OCI-LY1 (cell line): ENCODE results near the gene RET.

Source experiments
- H2AFZ ChIP-seq: fragments of 200-600 bp; sonication (generic), shearing (Covaris generic); 2 replicates; pipeline ENCODE4 v1.6.0; 2014; ENCODE audit warnings: antibody characterized with exemption, mild to moderate bottlenecking, low read length
- H3F3A ChIP-seq: fragments of 200-600 bp; sonication (generic), shearing (Covaris generic); 2 replicates; pipeline ENCODE4 v1.6.0; 2014; ENCODE audit warnings: mild to moderate bottlenecking, antibody characterized with exemption, low read length, moderate library complexity; ENCODE audit not compliant: insufficient read depth
- H3K27ac ChIP-seq: fragments of 200-600 bp; sonication (generic); 2 replicates; pipeline ENCODE4 v1.5.1; 2014; ENCODE audit warnings: low read length, mixed run types, mild to moderate bottlenecking, low read depth; ENCODE audit not compliant: poor library complexity, severe bottlenecking
- H3K27me3 ChIP-seq: fragments of 200-600 bp; sonication (generic); 2 replicates; pipeline ENCODE4 v1.6.0; 2014; ENCODE audit warnings: antibody characterized with exemption, mild to moderate bottlenecking, low read length, moderate library complexity; ENCODE audit not compliant: insufficient read depth
- H3K36me3 ChIP-seq: fragments of 200-600 bp; sonication (generic); 2 replicates; pipeline ENCODE4 v1.6.1; 2014; ENCODE audit warnings: mild to moderate bottlenecking, antibody characterized with exemption, low read length, moderate library complexity, mixed read lengths; ENCODE audit not compliant: insufficient read depth
- H3K4me1 ChIP-seq: fragments of 200-600 bp; sonication (generic); 2 replicates; pipeline ENCODE4 v1.5.1; 2014; ENCODE audit warnings: mild to moderate bottlenecking, low read length, moderate library complexity; ENCODE audit not compliant: insufficient read depth, severe bottlenecking
- H3K4me2 ChIP-seq: fragments of 200-600 bp; sonication (generic), shearing (Covaris generic); 2 replicates; pipeline ENCODE4 v1.6.1; 2014; ENCODE audit warnings: low read length
- H3K4me3 ChIP-seq: fragments of 200-600 bp; sonication (generic); 2 replicates; pipeline ENCODE4 v1.5.1; 2014; ENCODE audit warnings: low read length, low read depth, mild to moderate bottlenecking, mixed read lengths; ENCODE audit not compliant: poor library complexity, severe bottlenecking
- H3K79me2 ChIP-seq: fragments of 200-600 bp; shearing (Covaris generic); 2 replicates; pipeline ENCODE4 v1.6.1; 2016; ENCODE audit warnings: mixed run types, low read length, mixed read lengths; ENCODE audit not compliant: insufficient read depth
- H3K9ac ChIP-seq: fragments of 200-600 bp; sonication (generic), shearing (Covaris generic); 2 replicates; pipeline ENCODE4 v1.6.1; 2014; ENCODE audit warnings: mild to moderate bottlenecking, low read length, mixed read lengths
- H3K9me2 ChIP-seq: fragments of 200-600 bp; sonication (generic), shearing (Covaris generic); 2 replicates; pipeline ENCODE4 v1.6.1; 2014; ENCODE audit warnings: low read depth, mild to moderate bottlenecking, low read length, mixed read lengths
- H3K9me3 ChIP-seq: fragments of 200-600 bp; shearing (Covaris generic); 2 replicates; pipeline ENCODE4 v1.6.1; 2014; ENCODE audit warnings: low read length, mixed read lengths
- H4K20me1 ChIP-seq: fragments of 200-600 bp; sonication (generic), shearing (Covaris generic); 2 replicates; pipeline ENCODE4 v1.6.0; 2016; ENCODE audit warnings: mild to moderate bottlenecking, low read length; ENCODE audit not compliant: insufficient read depth
- EZH2 ChIP-seq: fragments of 200-600 bp; sonication (generic), shearing (Covaris generic); IDR thresholded peaks from 2 replicates; pipeline ENCODE4 v1.8.0; 2017; ENCODE audit warnings: borderline replicate concordance, mixed run types, mild to moderate bottlenecking, antibody characterized with exemption, low read length, moderate library complexity, mixed read lengths
- TF ChIP-seq, protein P1 (sequence below): fragments of 200-600 bp; sonication (generic), shearing (Covaris generic); IDR thresholded peaks from 2 replicates; pipeline ENCODE4 v1.5.1; 2017; ENCODE audit warnings: mild to moderate bottlenecking, antibody characterized with exemption, low read length, moderate library complexity, mixed read lengths

RET gene

DNA sequence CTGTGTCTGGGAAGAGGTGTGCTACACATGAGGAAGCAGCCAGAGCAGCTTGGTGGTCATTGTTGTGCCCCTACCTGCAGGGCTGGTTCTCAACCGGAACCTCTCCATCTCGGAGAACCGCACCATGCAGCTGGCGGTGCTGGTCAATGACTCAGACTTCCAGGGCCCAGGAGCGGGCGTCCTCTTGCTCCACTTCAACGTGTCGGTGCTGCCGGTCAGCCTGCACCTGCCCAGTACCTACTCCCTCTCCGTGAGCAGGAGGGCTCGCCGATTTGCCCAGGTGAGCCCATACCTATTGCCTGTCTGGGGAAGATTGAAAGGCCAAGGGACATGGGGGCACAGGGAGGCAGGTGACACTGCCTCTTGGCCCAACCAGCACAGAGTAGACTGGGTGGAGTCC, 32.1 kb downstream of the RET start:
- Histone ChIP-seq H3K4me2 (no peak overlapping the region), H3K4me1 (peaks cover 10% of the 10 kb centered on the region), H2AFZ (no peak overlapping the region), H3F3A (no peaks in the 10 kb centered on the region), H3K36me3 (no peaks in the 10 kb centered on the region), H3K27me3 (no peaks in the 10 kb centered on the region), H3K79me2 (no peaks in the 10 kb centered on the region), H4K20me1 (no peaks in the 10 kb centered on the region), H3K9me3 (no peaks in the 10 kb centered on the region), H3K9ac (no peak overlapping the region), H3K9me2 (no peaks in the 10 kb centered on the region), H3K4me3 (no peak overlapping the region), H3K27ac (no peak overlapping the region)
- TF ChIP-seq, protein P1, sequence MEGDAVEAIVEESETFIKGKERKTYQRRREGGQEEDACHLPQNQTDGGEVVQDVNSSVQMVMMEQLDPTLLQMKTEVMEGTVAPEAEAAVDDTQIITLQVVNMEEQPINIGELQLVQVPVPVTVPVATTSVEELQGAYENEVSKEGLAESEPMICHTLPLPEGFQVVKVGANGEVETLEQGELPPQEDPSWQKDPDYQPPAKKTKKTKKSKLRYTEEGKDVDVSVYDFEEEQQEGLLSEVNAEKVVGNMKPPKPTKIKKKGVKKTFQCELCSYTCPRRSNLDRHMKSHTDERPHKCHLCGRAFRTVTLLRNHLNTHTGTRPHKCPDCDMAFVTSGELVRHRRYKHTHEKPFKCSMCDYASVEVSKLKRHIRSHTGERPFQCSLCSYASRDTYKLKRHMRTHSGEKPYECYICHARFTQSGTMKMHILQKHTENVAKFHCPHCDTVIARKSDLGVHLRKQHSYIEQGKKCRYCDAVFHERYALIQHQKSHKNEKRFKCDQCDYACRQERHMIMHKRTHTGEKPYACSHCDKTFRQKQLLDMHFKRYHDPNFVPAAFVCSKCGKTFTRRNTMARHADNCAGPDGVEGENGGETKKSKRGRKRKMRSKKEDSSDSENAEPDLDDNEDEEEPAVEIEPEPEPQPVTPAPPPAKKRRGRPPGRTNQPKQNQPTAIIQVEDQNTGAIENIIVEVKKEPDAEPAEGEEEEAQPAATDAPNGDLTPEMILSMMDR = no peak
- no peak for TF ChIP-seq EZH2

DNA sequence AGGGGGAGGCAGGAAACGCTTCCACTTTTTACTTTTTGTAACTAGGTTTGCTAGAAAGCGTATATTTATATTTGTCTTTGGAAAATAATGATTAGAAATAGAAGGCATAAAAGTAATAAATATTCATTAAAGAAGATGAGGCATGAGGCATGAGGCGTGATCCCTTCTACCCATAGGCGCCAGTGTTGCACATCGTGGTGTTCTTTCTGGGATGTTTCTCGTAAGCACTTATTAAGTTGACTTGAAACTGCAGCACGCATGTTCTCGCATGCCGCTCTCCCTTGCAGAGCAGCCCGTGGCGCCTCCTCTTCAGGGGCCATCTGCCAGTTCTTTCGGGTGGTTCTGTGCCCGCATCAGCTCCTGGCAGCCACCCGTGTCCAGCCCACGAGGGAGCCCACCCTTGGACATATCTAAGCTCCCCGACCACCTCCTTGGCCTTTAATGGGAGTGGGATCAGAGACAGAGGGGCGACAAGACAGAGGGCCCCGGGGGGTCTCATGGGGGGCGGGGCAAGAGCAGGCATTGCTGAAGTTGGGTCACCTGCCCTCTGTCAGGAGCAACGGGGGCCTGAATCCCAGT, 32.9 kb downstream of the RET start:
- Histone ChIP-seq H3K4me3 (no peak overlapping the region), H3K79me2 (no peaks in the 10 kb centered on the region), H3K36me3 (no peaks in the 10 kb centered on the region), H3K9me3 (no peaks in the 10 kb centered on the region), H3K27me3 (no peaks in the 10 kb centered on the region), H3F3A (no peaks in the 10 kb centered on the region), H3K27ac (no peak overlapping the region), H4K20me1 (no peaks in the 10 kb centered on the region), H3K4me1 (peaks cover 10% of the 10 kb centered on the region), H3K9ac (no peak overlapping the region), H3K9me2 (no peaks in the 10 kb centered on the region), H2AFZ (no peak overlapping the region), H3K4me2 (no peak overlapping the region)
- TF ChIP-seq EZH2 = no peak
- TF ChIP-seq, protein P1 = no peak

DNA sequence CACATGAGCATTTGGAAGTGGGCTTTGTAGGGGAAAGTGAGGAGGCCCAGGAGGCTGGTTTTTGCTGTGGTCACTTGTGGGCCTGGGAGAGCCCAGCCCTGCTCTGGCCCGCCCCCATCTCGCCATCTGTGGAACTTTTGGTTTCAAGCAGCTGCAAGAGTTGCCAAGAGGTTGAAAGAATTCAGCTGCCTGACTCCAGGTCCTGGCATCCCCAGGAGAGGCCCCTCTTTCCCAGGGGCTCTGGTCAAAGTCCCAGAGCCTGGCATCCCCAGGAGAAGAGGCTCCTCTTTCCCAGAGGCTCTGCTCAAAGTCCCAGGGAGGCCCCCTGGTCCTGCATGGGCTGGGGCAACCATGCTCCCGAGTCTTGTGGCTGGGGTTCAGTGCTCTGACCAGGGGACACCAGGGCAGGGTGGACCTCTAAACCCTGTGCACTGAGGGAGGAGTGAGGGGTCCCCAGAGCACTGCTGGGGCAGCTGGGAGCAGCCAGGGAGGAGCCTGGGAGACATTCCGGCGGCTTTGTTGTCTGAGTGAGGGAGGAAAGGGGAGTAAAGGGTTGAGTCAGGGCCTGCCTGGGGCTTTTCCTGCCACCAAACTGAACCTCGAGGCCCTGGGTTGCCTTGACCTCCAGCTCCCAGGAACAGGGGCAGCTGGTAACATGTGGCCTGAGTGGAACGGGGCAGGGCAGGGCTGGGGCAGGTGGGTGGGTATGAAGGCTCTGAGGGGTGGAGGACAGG, 33.6 kb downstream of the RET start:
- no peak for TF ChIP-seq EZH2
- TF ChIP-seq, protein P1 = no peak
- H4K20me1 ChIP-seq = no peaks in the 10 kb centered on the region
- no peaks in the 10 kb centered on the region for H3K79me2 ChIP-seq
- peaks cover 9% of the 10 kb centered on the region for H3K4me1 ChIP-seq
- no peaks in the 10 kb centered on the region for H3K9me2 ChIP-seq
- H3K4me2 ChIP-seq = no peak overlapping the region
- H3K36me3 ChIP-seq = no peaks in the 10 kb centered on the region
- no peak overlapping the region for H3K9ac ChIP-seq
- H2AFZ ChIP-seq = no peak overlapping the region
- no peaks in the 10 kb centered on the region for H3F3A ChIP-seq
- H3K9me3 ChIP-seq = no peaks in the 10 kb centered on the region
- H3K27ac ChIP-seq = no peak overlapping the region
- no peaks in the 10 kb centered on the region for H3K27me3 ChIP-seq
- no peak overlapping the region for H3K4me3 ChIP-seq
